HG02642 (cell line): Measurements from ENCODE around the gene RAB7B.
"Not testable (repeated sequence)": the region's sequence is repeated elsewhere in the genome, so short reads cannot be mapped to it uniquely, and the experiment has no call there.

Experiments
- ATAC-seq: cut with Tn5 transposase; IDR thresholded peaks from one replicate; pipeline ENCODE4 v1.9.1; 2021; ENCODE audit warnings: mild to moderate bottlenecking; ENCODE audit not compliant: unreplicated experiment, poor library complexity

Gene RAB7B, protein sequence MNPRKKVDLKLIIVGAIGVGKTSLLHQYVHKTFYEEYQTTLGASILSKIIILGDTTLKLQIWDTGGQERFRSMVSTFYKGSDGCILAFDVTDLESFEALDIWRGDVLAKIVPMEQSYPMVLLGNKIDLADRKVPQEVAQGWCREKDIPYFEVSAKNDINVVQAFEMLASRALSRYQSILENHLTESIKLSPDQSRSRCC

DNA sequence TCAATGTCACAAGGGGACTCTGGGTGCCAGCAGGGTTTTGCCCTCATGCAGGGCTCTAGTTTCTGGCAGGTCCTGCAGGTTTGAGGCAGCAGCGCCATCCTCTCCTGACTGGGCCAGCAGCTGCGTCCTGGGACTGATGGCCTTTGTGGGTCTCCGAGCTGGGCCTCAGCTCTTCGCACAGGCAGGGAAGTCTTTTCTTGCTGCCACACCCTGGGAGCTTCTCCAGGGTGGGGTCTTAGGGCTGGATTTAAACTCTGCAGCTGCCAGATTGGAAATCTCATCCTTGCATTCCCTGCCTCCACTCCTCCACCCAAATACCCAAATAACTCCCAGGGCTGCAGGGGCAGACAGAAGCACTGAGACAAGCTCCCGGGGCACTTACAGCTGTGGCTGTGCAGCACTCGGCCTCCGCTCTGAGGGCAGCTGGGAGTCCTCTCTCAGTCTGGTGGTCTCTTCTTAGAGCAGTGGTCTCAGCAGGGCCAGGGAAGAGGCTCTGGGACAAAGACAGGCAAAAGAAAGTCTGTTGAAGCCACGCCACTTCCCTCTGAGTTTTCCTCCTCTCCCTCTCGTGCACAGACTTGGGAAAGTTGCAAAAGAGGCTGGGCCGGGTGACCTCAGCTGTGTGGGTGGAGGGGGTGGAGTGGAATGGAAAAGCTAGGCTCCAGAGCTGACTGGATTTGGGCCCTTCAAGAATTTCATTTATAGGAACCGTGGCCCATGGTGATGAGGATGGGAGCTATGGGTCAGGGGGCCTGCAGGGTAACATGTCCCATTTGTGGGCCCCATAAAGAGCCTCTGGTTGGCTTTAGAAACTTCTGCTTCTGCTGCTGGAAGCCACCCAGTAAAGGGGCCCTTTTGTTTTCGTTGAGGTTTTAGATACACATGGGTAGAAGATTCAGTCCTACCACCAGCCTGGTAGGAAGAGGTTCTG, at the start of gene RAB7B:
Gene RAB7B, minus strand, starts transcription at position 525 of the 931 bp plus-strand sequence. CDS start 9,260 bp downstream, outside the sequence.
- no peak for ATAC-seq

DNA sequence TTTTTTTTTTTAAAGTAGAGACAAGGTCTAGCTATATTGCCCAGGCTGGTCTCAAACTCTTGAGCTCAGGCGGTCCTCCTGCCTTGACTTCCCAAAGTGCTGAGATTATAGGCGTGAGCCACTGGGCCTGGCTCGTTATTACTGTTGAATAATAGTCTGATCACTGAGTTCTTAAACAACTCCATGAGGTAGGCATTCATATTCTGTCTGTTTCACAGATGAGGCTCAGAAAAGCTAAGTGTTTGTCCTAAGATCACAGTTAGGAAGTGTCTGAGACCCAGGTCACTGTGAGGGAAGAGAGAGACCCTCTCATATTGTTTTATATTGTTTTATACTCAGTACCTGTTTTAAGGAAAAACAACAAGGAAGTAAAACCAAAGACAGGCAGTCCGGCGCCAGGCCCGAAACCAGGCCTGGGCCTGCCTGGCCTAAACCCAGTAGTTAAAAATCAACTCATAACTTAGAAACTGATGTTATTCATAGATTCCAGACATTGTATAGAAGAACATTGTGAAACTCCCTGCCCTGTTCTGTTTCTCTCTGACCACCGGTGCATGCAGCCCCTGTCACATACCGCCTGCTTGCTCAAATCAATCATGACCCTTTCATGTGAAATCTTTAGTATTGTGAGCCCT, 49.2 kb upstream of the RAB7B start:
- ATAC-seq = not testable (repeated sequence)

DNA sequence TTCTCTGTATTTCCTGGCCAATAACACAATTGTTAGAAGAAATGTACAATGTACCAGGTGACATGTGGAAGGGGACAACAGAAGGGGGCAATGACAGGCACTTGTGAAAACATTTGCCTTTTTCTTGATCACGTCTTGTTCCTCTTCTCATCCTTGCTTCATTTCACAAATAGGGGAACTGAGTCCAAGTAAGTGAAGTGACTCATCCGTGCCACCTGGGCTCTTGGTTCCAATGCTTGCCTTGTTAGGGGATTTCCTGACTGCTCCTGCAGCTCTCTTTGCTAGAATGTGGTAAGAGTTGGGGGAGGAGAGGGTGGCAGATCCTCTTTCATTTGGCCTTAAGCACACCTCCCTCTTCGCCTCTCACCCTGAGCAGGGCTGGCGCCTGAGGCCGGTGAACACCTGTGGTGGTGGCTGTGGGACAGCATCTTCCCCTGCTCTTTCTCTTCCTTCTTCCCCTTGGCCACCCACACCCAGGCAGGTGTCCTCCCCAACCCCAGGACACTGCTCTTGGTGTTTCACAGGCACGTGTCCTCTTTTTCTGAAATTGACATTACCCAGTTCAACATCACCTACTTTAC, 47.5 kb upstream of the RAB7B start:
- peak; percentile 89 for ATAC-seq

DNA sequence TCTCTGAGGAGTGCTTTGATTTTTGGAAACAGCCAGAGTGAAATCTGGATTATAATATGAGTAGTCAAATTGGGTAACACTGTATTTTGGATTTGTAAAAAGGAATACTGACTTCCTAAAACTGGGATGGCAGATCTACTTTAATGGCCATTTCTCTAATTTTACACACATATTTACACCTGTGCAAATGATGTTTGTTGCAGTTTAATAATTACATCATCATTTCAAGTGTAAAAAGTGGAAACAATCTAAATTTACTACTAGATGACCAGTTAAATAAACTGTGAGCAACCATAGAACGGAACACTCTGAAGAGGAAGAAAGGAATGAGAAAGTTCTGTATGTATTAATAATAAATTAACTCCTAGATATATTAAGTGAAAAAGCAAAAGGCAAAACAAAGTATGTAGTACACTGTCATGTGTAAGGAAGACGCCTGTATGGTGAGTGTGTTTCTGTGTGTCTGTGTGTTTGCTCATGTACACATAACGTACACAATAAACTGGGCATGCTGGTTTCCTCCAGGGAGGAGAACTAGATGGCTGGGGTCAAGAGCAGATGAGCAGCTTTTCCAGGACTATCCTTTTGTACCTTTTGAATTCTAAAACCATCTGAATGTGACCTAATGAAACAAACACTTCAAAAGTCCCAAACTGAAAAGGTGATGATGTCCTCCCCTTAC, 46.9 kb upstream of the RAB7B start:
- no peak for ATAC-seq

DNA sequence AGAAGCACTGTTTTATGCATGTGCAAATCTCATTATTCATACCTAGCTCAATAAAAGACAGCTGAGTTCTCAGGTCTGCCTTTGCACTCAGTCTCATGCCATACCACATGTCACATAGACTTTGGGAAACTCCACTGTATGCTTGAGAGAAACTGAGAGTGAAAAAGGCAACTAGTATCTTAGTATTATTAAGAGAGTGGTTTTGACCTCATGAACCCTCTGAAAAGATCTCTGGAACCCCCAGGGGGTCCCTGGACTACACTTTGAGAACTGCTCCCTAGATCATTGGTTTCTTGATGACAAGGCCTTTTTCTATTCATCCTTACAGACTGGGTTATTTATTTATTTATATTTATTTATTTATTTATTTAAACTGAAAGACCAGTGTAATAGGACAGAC, 46.1 kb upstream of the RAB7B start:
- peak; percentile 41 for ATAC-seq

DNA sequence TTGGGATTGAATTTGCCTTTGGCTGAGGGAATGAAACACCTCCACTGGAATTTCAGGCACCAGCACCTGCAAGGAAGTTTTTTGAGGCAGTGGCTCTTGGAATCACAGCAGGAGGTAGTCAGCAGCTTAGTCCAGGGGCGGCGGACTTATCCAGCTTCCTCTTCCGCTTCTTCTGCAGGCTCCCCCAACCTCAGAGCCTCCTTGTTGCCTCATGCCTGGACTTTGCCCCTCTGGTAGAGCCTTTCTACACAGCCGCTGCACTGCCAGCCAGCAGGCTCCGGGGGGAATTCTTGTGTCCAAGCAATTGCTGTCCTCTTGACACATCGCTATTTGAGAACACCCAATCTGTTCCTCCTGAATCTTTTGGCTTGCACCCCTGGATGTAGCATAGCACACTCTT, 45.4 kb upstream of the RAB7B start:
- ATAC-seq = no peak

DNA sequence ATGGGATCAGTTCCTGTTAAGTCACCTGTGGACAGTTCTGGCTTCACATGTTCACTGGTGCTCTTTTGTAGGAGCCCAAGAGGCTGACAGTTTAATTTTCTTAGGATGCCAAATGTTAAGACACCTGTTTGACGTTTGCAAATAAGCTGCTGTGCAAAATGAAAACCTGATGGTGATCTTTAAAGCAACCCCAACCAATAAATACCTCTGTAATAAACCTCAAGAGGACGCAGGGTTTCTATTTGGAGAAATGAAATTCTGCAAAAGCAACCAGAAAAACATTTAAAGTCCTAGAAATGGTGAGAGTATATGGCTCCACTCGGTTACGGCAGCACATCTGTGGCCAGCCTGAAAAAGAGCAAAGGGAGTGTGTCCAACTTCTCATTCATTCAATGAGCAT, 44.1 kb upstream of the RAB7B start:
- no peak for ATAC-seq

DNA sequence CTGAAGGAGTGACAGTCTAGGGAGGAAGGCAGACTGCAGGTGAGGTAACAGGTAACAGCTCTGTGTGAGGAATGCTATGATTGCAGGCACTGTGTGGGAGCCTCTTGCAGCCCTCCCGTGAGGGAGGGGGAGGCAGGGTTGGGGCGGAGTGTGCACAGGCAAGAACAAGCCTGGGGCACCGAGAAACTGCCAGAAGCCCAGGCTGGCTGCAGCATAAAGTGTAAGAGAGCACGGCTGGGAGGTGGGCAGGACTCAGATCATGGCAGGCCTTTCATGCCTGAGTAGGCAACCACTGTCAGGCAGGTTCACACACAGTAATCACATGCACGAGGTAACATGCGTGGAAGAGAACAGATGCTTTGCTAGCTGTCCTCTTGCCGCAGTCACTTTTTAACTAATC, 38.4 kb upstream of the RAB7B start:
- peak; percentile 68 for ATAC-seq

DNA sequence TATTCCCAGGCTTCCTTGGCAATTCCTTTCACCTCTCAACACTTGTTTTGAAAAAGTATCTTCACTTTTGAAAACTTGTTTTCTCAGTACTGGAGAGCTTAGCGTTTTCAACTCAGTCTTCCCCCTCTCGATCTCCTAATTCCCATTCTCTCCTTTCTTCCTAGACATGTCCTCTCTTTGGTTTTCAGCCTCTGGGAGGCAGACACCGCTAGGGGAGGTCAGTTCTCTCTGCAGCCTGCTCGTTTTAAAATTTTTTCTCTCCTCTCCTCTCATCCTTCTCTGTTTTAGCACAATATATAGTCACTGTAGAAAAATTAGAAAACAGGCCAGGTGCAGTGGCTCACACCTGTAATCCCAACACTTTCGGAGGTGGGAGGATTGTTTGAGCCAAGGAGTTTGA, 37.1 kb upstream of the RAB7B start:
- no peak for ATAC-seq

DNA sequence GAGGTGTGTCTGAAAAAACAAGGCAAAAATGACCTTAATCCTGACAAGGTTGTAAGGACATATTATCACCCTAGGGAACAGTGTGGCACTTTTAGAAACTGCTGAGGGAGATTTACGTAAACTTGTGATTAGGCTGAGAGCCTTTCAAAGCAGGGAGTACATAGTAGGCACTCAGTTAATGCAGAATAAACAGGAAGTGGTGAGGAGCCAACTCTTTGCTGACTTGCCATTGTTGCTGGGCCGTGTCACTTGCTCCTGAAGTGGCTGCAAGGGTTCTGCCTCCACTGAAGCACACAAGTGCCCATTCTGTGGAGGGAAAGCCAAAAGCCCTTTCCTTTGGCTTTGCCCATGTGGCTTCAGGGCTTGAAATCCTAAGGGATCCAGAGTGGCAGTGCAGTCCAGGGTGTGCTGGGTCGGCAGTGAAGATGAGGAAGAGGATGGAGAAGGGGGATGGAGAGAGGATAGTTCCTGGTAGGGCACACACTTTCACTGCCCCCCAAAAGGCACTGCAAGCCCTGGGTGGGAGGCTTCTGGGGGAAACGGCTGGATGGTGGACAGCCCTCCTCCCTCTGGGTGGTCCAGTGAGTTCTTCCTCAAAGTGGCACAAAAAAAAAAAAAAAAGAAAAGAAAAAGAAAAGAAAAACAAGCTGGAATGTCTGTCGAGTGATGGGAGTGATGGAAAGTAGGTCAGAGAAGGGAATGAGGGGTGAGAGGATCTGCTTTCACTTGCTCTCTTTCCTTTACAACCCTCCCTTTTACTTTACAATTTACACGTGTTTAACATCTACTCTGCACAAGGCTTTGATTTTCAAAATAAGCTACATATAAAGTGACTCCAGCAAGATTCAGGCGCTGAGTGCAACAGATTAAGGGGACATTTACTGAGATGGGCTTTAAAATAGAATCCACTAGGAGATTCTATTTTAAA, 36.1 kb upstream of the RAB7B start:
- ATAC-seq = no peak

DNA sequence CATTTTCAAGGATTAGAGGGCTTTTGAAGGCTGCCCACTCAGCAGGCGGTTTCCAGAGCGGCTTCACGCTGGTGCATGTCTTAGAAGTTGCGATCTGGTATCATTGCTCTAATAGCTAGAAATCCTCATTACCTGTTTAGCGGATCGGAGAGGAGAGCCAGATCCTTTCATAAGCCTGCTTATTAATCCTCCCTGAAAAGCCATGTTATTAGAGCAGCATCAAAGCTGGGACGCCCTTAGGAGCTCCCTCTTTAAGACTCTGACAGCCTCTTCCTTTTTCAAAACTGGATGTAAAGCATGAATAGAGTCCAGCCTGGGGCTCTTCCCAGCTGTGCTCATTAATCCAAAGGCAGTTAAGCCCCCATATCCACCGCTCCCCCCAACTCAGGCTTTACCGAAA, 34.4 kb upstream of the RAB7B start:
- no peak for ATAC-seq

DNA sequence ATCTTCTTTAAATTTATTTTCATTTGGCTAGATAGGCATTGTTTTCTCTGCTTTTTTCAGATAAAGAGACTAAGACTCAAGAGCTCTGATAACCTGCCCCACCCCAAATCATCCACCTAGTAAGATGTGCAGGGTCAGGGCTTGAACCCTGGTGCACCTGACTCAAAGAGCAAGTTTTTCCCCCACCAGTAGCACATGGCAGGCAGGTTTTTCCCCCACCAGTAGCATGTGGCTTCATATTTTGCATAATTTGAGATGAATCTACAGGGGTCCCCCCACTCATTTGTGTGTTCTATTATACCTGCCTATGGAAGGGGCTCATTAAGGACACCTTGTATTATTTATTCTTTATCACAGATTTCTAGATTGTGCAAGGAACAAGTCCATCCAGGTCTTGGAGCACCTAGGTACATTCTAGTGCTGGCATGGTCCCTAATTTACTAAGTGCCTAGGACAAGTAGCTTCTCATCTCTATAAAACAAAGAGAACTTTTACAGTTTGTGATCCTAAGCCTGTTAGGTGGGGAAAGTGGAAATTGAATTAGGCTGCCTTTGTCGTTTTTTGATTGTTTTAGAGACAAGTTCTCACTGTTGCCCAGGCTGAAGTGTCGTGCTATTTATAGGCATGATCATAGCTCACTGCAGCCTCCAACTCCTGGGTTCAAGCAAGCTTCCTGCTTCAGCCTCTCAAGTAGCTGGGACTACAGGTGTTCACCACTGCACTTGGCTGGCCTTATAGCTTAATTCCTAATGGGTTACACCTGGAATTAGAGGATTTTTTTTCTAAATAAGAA, 33.7 kb upstream of the RAB7B start:
- no peak for ATAC-seq

DNA sequence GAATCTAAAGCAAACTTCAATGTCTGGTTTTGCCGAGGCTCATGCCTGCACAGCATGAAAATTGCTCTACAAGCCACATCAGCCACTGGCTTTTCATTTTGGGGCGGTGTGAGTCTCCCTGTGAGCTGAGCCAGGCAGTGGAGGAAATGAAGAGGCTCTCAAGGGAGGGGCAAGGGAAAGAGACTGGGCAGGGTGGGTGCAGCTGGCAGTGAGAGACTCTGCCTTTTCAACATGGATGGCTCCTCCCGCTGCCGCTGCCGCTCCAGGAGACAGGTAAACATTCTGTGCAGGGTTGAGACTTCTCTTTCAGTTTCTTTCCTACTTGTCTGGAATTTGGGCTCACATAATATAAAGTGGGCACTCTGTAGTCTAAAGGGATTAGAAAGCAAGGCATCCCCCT, 31.8 kb upstream of the RAB7B start:
- ATAC-seq = peak; percentile 36

DNA sequence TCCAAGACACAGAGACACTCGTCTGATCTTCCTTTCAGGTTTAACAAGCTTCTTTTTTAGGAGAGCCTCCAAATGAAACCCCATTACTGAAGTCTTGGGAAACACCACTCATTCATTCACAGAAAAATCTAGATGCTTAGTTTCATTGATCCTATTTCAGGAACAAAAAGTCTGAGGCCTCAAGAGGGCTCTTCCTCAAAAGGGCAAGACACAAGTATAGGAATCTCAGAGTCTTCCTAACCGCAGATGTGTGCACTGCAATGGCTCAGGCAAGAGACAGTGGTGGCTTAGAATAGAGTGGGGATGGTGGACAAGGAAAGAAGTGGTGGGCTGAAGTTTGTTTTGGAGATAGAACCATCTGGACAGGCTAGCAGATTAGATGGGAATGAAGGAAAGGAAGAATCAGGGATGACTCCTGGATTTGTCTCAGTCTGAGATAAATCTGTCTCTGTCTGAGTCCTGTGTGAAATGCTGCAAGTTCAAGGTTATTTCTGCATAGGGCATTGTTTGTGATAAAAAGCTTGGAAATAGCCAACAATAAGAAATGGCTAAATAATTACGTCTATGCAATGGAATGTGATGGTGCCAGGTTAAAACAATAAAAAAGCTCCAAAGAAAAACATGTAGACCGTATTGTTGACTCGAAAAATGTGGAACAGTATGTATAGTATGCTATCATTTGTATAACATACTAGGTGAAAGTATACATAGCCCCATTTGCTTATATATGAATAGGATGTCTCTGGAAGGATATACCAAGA, 29.4 kb upstream of the RAB7B start:
- no peak for ATAC-seq

DNA sequence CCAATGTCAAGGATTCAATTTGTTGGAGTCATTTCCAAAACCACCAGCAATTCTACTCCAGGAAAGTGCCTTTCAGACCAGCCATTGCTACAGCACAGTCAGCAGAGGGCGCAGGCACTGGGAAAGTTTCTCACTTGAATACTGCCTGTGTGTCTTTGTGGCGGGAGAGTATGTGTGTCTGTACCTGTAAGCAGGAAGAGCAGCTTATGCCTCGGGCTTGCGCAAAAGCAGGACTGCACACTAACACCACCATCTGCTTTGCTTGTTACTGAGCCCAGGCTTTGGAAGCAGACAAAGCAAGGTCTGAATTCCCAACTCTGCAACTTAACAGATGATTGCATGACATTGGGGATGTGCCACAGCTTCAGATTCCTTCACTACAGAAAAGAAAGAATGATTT, 27.5 kb upstream of the RAB7B start:
- ATAC-seq = peak; percentile 73

DNA sequence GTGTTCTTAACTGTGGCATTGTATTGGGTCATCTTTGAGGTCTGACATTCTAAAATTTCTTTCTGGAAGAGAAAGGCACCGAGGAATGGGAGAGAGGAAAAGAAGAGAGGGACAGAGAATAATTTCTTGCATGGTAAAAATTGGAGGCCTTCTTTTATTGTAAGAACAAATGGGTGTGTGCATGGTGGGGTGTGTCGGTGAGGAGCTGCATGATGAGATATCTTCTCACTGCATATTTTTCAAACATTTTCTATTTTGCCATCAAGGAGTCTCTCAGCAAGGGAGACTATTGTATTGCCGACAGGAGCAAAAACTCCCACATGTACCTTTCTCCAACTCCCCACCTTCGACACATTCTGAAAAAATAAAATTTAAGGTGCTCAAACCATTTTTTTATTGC, 27.0 kb upstream of the RAB7B start:
- ATAC-seq = no peak

DNA sequence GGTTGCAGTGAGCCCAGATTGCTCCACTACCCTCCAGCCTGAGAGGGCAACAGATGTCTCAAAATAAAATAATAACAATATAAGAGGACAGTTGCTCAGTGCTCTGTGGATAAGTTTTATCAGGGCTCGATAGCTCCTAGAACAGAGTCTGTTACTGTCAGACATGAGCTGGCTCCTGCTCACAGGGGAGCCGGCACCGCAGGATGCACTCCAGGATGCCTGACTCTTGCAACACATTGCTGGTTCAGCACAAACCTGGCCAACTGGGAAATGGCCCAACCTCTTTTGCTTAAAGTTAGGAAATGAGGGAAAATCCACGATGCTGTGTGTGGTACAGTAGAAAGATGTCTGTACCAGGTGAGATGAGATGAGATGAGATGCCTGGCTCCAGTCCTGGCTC, 26.3 kb upstream of the RAB7B start:
- no peak for ATAC-seq

DNA sequence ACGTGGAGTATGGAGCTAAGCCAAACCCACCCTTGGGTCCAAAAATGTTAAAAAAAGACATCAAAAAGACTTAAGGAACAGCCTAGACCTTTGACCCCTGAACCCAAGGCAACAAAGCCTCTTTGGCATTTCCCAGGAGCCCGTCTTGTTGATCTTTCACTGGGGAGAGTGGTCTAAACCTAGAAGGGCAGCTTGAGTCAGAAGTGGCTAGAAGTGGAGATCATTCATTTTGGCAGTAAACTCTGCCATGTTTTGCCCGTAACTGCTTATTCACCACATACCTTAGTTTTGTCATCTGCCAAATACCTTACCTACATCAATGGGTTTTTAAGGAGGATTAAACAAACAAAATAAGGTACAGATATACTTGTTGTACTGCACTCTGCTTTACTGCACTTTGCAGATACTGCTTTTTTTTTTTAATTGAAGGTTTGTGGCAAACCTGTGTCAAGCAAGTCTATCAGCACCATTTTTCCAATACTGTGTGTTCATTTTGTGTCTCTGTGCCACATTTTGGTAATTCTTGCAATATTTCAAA, 22.2 kb upstream of the RAB7B start:
- no peak for ATAC-seq
